ENCODE measurements around the gene HGFAC. TPM values are rescaled to one million over a fixed set of nuclear protein-coding genes. Genes with fewer than 3 reads are reported as not detected.

The HGFAC gene
- total RNA-seq (2021), result 0.33 and 0.37 TPM in 2 replicates
- long read RNA-seq, partial matches to known transcripts, result 1 of 1 reads
- long read RNA-seq, other reads (novel, unspliced or antisense), result 0 of 1 reads

DNA sequence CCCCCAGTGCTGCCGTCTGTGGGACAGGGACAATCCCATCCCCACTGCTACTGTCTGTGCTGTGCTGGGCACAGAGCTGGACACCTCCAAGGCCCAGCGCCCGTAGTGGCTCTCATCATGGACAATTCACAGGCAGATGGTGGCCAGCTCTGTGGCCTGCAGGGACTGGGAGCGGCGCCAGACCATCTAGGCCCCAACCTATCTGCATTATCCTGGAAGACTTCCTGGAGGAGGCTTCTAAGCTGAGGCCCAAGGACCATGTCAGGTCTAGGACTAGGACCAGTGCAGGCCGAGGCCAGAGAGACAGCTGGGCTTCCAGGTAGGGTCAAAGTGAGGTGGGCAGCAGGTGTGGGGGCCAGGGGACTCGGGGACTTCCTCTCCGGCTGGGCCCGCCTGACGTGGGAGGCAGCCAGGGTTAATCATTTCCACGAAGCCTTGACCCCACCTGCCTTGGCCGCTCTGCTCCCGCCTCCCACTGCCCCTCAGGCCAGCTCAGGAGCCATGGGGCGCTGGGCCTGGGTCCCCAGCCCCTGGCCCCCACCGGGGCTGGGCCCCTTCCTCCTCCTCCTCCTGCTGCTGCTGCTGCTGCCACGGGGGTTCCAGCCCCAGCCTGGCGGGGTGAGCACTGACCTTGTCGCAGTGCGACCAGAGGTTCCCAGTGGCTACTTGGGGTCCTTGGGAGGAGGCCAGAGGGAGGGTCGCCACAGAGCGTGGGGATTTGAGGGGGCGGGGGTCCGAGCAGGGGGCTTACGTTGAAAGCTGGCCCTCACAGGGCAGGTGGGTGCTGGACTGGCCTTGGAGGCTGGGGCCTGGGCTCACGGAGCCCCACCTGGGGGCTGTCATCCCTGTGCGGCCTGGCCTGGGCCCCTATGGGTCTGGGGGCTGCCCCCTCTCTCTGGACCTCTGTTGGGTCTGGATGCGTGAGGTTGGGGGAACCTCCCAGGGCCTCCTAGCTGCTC, at the start of gene HGFAC:
Gene HGFAC, plus strand, starts transcription at position 468 of the 959 bp plus-strand sequence. Its CDS starts 34 bp downstream, at position 502.
- no peaks in the 10 kb centered on the region for H3K27me3 ChIP-seq (ENCODE audit: insufficient read depth, low read length)
- no peak within 1 kb of the TSS for H3K9ac ChIP-seq (ENCODE audit: extremely low read depth, insufficient read length, low read length)
- no peak within 1 kb of the TSS for H3K27ac ChIP-seq (ENCODE audit: insufficient read length, low read depth, low read length)
- H2BK20ac ChIP-seq (ENCODE audit: low read depth, low read length, poor library complexity, severe bottlenecking), result no peak within 1 kb of the TSS
- H3K4me3 Mint-ChIP-seq, result no peak within 1 kb of the TSS
- H3K9me3 Mint-ChIP-seq, result no peaks in the 10 kb centered on the region
- no peak within 1 kb of the TSS for H2AK5ac ChIP-seq (ENCODE audit: insufficient read length, low read length)
- H3T11ph ChIP-seq (ENCODE audit: low read length), result no peak within 1 kb of the TSS
- H3K4ac ChIP-seq (ENCODE audit: low read depth, low read length), result no peak within 1 kb of the TSS
- TF ChIP-seq CTCF (conservative IDR thresholded peaks at IDR 0.05), result no peak
- no peaks in the 10 kb centered on the region for H3K4me1 ChIP-seq (ENCODE audit: insufficient read depth, low read length)
- H4K20me1 ChIP-seq (ENCODE audit: control insufficient read depth, insufficient read depth, insufficient read length), result no peaks in the 10 kb centered on the region
- no peaks in the 10 kb centered on the region for H3K23me2 ChIP-seq (ENCODE audit: insufficient read length, low read depth, low read length, poor library complexity, severe bottlenecking)
- DNase-seq, result no peak
- H2BK12ac ChIP-seq (ENCODE audit: insufficient read length, low read depth, low read length), result no peak within 1 kb of the TSS
- no peaks in the 10 kb centered on the region for H3K79me1 ChIP-seq (ENCODE audit: insufficient read depth, low read depth, low read length, poor library complexity, severe bottlenecking)
- H3K9me3 ChIP-seq (ENCODE audit: control insufficient read depth, low read depth, low read length), result no peaks in the 10 kb centered on the region
- H3K56ac ChIP-seq (ENCODE audit: insufficient read length, low read depth, low read length), result no peak within 1 kb of the TSS
- no peaks in the 10 kb centered on the region for H3K36me3 Mint-ChIP-seq (ENCODE audit: insufficient read depth in 1 of 3, low read depth in 3 of 3)
- H3K27ac Mint-ChIP-seq, result no peak within 1 kb of the TSS
- H3K4me1 Mint-ChIP-seq, result no peaks in the 10 kb centered on the region
- H3K23ac ChIP-seq (ENCODE audit: insufficient read length, low read depth, low read length), result no peak within 1 kb of the TSS
- no peak within 1 kb of the TSS for H3K4me2 ChIP-seq (ENCODE audit: insufficient read depth, insufficient read length, low read length)
- H4K5ac ChIP-seq (ENCODE audit: insufficient read length, low read depth, low read length), result no peak within 1 kb of the TSS
- no peak within 1 kb of the TSS for H2AFZ ChIP-seq (ENCODE audit: low read length)
- no peak within 1 kb of the TSS for H3K18ac ChIP-seq (ENCODE audit: insufficient read length, low read depth, low read length)
- no peak within 1 kb of the TSS for H4K91ac ChIP-seq (ENCODE audit: insufficient read length, low read depth, low read length)
- WGBS (ENCODE audit: extremely low coverage, insufficient read length, low lambda C conversion rate), result no CpG with 5 or more reads among the region's 27 CpGs
- H3K14ac ChIP-seq (ENCODE audit: insufficient read depth, low read length), result no peak within 1 kb of the TSS; the same call in 1 of the 2 replicates
- no peaks in the 10 kb centered on the region for H3K79me2 ChIP-seq (ENCODE audit: insufficient read depth, low read length)
- H3K27me3 Mint-ChIP-seq (ENCODE audit: low read depth), result no peaks in the 10 kb centered on the region; the same call in 1 of the 2 replicates
- no peak within 1 kb of the TSS for H2BK120ac ChIP-seq (ENCODE audit: low read depth, low read length, poor library complexity, severe bottlenecking)
- H4K8ac ChIP-seq (replicated peaks; ENCODE audit: insufficient read length, low read depth, low read length), result no peak within 1 kb of the TSS
- no peak within 1 kb of the TSS for H2BK15ac ChIP-seq (ENCODE audit: low read depth, low read length)
- H2BK5ac ChIP-seq (ENCODE audit: insufficient read length, low read length), result no peak within 1 kb of the TSS

Data from H9 (cell line).